GM21825 (cell line): ENCODE measurements around the gene WDR49.
"Not testable (repeated sequence)": the region's sequence is repeated elsewhere in the genome, so short reads cannot be mapped to it uniquely, and the experiment has no call there.

Source experiments
- ATAC-seq: cut with Tn5 transposase; IDR thresholded peaks from one replicate; pipeline ENCODE4 v1.9.1; 2021; ENCODE audit warnings: mild to moderate bottlenecking, moderate library complexity; ENCODE audit not compliant: unreplicated experiment

Gene WDR49

DNA sequence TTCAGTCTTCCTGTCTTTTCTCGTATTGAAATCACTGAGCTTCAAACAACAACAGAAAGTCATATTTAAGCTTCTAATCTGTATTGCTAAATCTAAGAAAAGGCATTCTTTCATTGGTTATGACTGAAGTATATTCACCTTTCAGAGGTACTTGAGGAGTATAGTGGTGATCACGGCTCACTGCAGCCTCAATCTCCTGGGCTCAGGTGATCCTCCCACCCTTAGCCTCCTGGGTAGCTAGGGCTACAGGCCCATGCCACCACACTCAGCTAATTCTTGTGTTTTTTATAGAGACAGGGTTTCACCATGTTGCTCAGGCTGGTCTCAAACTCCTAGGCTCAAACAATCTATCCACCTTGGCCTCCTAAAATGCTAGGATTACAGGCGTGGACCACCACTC is 38.7 kb downstream of the WDR49 start:
- ATAC-seq, result no peak

DNA sequence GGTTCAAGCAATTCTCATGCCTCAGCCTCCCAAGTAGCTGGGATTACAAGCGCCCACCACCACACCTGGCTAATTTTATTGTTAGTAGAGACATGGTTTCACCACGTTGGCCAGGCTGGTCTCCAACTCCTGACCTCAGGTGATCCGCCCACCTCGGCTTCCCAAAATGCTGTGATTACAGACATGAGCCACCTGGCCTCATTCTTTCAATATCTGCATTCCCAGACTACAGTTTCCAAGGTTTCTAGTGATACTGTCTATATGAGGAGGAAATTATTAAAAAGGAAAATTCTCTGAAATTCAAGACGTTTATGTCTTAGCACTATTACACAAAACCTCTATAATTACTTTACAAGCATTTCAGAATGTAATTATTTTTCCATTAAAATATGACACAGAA is 39.5 kb downstream of the WDR49 start:
- not testable (repeated sequence) for ATAC-seq

DNA sequence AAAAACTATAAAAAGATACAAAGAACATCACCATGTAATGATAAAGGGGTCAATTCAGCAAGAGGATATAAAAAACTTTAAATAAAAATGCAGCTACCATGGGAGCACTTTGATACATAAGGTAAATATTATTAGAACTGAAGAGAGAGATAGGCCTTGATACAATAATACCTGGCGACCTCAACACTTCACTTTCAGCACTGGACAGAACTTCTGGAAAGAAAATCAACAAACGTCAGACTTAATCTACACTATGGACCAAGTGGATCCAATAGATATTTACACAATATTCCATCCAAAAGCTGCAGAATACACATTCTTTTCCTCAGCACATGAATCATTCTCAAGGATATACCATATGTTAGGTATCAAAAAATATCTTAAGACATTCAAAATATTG is 42.0 kb downstream of the WDR49 start:
- no peak for ATAC-seq

DNA sequence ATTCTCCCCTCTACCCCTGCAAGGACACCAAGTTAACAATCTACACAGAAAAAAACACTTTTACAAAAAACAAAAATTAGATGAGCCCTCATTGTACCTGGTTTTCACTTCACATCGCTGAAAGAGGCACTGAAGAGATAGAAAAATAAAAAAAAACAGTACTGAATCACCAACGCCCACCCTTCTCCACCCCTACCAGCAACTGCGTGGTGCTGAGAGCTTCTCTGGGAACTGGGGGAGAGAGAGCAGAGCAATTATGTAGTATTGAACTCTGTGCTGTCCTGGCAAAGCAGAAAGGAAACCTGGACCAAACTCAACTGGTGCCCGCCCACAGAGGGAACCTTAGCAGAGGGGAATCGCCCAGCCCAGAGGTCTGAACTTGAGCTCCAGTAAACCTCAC is 44.6 kb downstream of the WDR49 start:
- no peak for ATAC-seq

DNA sequence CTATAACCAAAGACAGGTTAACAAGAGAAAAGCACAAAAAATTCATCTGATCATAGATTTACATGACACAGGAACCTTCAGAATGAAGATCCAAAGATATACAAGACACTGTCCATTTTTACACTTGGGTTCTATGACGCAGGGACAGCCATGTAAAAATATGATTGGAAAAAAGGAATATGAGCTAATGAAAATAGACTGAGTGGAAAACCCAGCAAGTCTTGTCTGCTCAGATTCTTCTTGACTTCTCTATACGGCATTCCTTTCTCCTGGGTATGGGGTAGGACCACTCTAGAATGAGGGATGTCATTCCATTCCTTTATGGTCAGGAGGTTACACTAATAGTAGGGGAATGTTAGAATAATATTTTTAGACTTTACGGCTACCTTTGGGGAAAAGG is 46.9 kb downstream of the WDR49 start:
- ATAC-seq, result no peak

DNA sequence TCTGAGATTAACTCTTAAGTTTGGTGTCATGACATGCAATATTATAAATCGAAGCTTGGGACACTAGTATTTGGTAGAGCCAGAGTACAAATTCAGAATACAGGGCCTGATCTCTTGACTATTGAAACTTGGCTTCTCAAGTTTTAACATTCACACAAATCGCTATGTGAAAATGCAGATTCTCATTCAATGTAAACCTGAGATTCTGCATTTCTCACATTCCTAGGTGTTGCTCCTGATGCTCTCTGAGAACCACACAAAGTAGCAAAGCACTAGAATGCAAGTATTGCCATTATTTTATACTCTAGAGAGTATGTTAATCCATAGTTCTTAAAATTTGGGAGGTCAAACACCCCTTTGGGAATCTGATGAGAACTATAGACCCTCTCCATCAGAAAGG is 47.9 kb downstream of the WDR49 start:
- ATAC-seq, result no peak

DNA sequence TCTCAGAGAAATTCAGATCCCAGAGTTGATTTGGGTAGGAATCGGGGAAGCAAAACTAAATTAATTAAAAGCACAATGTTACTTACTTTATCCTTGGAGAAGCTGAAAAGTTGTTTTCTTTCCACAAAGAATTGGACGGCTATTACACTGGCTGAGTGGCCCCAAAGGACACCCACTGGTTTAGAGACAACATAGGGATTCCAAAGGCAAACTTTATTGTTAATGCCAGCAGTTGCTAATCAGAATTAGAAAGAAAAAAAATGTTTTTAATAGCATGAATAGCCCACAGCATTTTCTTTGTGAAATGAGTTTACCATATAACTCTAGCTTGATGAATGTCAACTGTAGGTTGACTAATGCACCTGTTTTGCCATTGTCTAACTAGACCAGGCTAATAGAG is 51.7 kb downstream of the WDR49 start:
- no peak for ATAC-seq

DNA sequence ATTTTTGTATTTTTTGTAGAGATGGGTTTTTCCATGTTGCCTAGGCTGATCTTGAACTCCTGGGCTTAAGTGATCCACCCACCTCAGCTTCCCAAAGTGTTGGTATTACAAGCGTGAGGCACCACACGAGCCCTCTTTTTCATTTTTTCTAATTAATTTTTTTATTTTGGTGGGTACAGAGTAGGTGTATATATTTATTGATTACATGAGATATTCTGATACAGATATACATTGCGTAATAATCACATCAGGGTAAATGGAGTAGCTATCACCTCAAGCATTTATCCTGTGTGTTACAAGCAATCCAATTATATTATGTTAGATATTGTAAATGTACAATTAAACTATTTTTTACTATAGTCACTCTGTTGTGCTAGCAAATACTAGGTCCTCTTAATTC is 66.1 kb downstream of the WDR49 start:
- no peak for ATAC-seq

DNA sequence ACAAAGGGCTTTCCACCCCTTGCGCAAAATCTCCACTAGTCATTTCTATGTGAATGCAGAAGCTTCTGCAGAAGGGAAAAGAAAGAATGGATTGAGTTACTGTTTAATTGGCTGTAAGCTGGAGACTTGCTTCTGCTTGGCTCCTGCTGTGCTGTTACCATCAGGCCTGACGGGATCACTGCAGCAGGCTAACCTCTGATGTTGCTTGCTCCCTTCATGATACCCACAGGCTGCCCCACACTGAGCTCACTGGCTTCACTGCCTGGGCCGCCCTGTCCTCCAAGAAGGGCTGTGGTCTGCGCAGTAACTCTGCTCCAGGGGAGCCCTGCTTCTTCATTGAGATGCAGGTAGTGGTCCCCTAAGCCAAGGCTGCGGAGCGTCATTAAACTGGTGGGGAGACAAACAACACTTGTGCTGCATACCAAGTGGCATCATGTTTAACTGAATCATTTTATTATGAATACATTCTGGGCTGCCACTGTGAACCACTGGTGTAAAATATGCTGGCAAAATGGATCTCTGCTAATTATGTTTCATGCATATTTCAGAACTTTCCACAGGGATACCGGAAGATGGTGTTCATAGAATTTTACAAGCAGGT is 78.6 kb downstream of the WDR49 start:
- ATAC-seq, result no peak

DNA sequence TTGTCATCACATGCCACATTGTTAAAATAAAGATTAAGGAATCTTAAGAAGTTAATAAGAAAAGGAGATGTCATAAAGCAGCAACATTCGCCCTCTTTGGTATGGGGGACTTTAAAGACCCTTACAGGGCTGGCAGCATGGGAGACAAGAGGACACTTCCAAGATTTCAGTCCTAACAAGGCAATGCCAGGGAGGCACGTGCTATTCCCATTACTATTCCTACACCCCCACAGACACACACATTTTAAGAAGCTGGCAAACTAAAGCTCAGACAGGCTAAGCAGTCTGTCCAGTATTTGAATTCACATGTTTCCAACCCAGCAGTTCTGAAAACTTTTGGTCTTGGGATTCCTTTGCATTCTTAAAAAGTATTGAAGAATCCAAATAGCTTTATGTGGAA is 80.8 kb downstream of the WDR49 start:
- ATAC-seq, result no peak

DNA sequence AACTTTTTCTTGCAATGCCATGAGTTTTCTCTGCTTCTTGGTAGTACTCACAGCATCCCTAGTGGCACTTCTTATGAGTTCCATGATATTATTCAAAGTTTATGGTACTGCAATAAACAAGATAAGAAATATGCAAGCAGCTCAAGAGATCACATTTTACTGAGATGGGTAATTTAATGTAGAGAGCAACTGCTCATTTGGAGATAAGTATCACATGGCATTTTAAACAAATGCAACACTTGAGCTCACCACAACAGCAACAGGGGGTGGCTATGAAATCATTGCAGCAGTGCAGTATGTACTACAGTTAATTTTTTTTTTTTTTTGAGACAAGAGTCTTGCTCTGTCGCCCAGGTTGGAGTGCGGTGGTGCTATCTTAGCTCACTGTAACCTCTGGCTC is 85.1 kb downstream of the WDR49 start:
- no peak for ATAC-seq

DNA sequence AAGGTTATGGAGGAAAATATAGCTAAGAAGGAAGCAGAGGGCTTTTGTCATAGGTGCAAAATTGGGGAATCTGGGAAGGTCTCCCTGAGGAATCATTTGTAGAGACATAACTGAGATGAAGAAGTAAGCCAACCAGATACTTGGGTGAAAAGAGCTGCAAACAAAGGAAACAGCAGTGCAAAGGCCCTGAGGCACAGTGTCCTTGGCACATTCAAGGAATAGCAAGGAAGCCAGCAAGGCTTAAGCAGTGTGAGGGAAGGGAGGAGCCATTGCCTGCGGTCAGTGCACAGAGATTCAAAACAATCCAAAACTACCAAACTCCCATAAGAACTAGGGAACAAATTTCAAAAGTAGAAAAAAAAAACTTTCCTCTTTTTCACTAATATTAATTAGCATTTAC is 88.3 kb downstream of the WDR49 start:
- ATAC-seq, result no peak

DNA sequence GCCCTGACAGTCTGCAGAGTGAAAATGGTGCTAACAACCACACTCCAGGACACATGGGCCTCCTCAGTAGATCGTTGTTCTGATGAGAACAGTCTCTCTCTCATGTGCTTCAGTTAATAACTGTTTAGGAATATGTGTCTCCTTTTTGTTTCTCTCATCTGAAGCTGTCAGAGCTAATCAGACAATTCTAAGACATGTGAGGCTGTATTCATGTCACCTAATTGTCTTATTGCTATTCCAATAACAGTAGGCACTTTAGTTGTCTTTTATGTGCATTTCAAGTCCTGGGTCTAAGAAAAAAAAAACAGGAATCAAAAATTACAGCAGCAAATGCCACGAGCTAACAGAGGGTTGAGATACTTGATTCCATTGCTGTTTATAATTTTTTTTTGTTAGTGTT is 89.1 kb downstream of the WDR49 start:
- ATAC-seq, result no peak

DNA sequence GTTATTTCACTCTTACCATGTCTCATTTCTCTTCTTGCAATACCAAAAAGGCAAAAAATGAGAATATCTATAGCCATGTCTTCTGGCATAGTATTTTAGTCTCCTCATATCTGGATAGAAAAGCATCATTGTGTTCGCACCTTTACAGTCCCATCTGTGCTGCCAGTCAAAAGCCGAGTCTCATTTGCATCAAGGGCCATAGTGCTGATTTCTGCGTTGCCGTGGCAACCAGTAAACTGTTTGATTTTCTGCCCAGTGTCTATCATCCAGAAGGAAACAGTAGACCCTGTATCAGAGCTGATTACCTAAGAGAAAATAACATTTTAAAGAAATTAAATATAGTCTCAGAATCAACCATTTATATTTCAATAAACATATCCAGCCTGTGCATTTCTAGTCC is 93.8 kb downstream of the WDR49 start:
- ATAC-seq, result no peak

DNA sequence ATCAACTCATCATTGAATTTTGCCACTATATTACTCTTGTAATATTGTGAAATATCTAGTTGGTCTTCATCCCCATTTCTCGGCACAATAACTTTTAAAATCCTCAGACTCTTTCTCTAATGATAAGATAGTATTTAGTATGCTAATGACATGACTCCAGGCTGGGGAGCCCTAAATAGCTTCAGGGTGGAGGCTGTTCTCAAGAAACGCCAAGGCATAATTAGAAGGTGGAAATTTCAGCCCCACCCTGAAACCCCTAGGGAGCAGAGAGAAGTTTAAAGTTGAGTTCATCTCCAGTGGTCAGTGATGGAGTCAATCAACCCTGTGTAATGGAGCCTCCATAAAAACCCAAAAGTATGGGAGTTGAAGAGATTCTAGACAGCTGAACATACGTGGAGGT is 98.8 kb downstream of the WDR49 start:
- ATAC-seq, result no peak

DNA sequence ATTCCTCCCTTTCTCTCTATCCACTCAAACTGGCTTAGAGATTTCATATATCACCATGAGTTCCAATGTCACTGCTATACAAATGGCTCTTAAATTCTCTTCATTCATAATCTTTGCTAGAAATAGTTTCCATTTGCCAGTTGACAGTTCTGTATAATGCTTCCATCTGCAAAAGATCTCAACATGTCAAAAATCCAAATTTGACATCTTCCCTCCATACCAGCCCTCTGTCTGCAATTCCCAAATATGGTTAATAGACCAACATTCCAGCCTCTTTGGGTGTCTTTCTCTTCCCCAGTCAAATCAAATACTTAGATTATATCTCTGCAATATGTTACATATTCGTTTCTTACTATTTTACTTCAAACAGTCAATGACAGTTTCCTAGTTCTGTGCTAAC is 115.7 kb downstream of the WDR49 start:
- no peak for ATAC-seq

DNA sequence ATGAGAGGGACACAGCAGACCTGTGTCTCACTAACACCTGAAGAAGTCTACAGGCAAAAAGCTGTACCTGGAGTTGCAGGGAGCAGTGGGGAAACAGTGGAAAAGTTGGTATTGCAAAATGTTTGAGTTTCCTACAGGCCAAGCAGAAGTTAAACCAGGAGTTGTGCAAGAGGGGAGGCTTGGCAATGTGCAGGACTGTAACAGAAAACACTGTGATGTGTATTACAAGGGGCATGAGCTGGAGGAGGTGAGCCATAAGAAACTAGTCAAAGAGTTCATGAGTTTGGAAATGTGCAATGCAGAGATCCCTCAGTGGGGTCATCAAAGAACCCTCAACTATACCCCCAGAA is 132.8 kb downstream of the WDR49 start:
- ATAC-seq, result no peak

DNA sequence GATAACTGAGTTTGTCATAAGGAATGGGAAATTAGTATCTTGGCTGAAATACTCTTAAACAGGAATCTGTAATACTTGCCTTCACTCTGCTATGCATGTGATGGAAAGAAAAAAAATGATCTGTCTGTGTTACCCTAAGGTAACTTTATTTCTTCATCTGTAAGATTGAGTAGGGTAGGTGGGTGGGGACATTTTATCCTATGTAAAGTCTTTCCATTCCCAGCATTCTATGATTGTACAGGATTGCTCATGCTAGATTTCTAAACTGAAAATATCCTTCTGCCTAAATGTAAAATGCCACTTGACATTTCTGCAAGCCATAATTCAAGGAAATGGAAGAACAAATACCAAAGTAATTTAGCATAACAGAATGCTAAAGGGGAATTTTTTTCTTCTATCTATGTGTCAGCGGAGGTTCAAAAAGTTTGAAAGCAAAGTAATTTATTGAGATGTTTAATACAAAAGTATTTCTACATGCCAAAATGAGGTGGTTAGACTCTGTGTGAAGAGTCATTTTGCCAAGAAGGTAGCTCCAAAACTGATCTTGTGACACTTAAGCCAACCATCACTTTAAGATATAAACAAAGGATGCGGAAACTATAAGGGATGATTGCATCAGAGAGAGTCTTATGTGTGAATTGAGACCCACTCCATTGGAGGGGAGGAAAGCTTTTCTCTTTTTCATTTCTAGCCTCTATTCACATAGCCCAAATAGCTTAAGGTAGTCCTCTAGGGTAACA is 133.3 kb downstream of the WDR49 start:
- ATAC-seq, result no peak

DNA sequence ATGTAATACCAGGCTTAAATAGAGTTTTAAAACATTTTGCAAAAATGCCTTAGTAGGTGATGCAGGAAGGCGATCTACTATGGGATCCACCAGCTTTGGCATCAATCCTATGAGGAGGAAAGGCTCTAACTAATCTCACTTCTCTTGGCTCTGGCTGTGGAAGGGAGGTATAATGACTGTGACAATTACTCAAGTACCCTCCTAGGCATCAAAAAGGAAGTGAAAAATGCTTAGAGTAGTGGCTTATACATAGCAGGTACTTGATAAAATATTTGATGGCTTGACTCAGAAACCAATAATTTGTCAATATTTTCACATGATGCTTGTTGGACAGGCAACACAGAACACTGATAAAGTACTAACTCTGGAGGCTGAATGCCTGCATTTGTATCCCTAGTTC is 145.8 kb downstream of the WDR49 start:
- no peak for ATAC-seq

DNA sequence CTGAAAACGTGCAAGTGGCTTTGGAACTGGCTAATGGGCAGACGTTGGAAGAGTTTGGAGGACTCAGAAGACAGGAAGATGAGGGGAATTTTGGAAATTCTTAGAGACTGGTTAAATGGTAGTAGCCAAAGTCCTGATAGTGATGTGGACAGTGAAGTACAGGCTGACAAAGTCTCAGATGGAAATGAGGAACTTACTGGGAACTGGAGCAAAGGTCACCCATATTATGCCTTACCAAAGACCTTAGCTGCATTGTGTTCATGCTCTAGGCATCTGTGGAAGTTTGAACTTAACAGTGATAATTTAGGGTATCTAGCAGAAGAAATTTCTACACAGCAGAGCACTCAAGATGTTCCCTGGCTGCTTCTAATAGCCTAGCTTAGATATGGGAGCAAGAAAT is 151.3 kb downstream of the WDR49 start:
- ATAC-seq, result no peak

DNA sequence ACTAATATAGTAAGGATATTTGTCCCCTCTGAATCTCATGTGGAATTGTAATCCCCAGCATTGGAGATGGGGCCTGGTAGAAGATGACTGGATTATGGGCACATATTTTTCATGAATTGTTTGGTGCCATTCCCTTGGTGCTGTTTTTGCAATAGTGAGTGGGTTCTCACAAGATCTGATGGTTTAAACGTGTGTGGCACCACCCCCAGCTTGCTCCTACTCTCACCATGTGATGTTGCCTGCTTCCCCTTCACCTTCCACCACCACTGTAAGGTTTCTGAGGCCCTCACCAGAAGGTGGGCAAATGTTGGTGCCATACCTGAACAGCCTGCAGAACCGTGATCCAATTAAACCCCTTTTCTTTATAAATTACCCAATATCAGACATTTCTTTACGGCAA is 151.8 kb downstream of the WDR49 start:
- no peak for ATAC-seq

DNA sequence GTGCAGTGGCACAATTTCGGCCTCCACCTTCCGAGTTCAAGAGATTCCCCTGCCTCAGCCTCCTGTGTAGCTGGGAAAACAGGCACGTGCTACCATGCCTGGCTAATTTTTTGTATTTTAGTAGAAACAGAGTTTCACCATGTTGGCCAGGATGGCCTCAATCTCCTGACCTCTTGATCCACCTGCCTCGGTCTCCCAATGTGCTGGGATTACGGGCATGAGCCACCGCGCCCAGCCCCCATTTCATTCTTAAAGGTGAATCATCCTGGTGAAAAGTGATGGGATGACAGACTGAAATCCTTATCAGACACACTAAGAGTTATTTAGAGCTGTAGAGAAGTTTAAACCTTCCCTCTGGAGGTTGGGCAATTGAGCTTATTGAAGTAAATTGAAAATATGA is 155.8 kb downstream of the WDR49 start:
- no peak for ATAC-seq

DNA sequence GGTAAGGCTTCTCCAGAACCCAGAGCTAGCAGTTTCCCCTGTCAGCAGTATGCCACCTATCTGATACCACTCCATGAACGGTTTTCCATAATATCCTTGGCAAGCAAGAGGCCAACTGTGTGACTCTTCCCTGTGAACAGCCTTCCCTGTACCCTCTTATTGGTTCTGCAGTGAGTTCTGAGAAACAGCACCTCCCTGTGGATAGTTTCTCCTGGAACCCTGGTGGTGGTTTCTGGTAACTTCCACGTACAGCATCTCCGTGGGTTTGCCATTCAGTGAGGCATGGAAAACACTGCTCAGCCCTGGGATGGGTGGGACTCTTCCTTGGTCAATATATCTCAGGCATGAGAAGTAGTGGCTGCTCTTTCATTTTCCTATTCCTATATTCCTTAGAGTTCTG is 160.5 kb downstream of the WDR49 start:
- ATAC-seq, result no peak
